Natural killer cell (primary cell): ENCODE results near the gene CALHM2. TPM values are rescaled to one million over a fixed set of nuclear protein-coding genes. Genes with fewer than 3 reads are reported as not detected.

ENCODE experiments used
- ATAC-seq, 3 donors: fragments of 150-1000 bp in 2 of 3; fragments of 200-7000 bp in 1 of 3; cut with Tn5 transposase; 1 replicate in 1 of 3; 2 replicates in 2 of 3; pipeline ENCODE4 v1.10.0; 2021; ENCODE audit warnings: mild to moderate bottlenecking in 2 of 3, moderate library complexity in 2 of 3
- DNase-seq, 2 donors: peaks; one replicate each; pipeline versions ENCODE4 v3.0.0 to v3.0.0-alpha.2; 2013 to 2021; ENCODE audit warnings: mixed read lengths in 1 of 2
- H3K27ac ChIP-seq: one replicate; pipeline ENCODE4 v1.5.1; 2013; ENCODE audit warnings: mild to moderate bottlenecking, low read length
- H3K27me3 ChIP-seq: one replicate; pipeline ENCODE4 v1.6.1; 2013; ENCODE audit warnings: low read length; ENCODE audit not compliant: control insufficient read depth, insufficient read depth
- H3K36me3 ChIP-seq: one replicate; pipeline ENCODE4 v1.6.1; 2013; ENCODE audit warnings: low read length; ENCODE audit not compliant: control insufficient read depth, insufficient read depth
- H3K4me1 ChIP-seq: one replicate; pipeline ENCODE4 v1.6.1; 2013; ENCODE audit warnings: low read length; ENCODE audit not compliant: control insufficient read depth, insufficient read depth
- H3K4me3 ChIP-seq: one replicate; pipeline ENCODE4 v1.5.1; 2013; ENCODE audit warnings: low read length
- H3K9me3 ChIP-seq: one replicate; pipeline ENCODE4 v1.6.1; 2013; ENCODE audit warnings: low read length; ENCODE audit not compliant: control insufficient read depth, insufficient read depth
- H3K27ac Mint-ChIP-seq, 2 donors: one replicate each; pipeline ENCODE4 v1.8.0; 2022; ENCODE audit warnings: mild to moderate bottlenecking in 2 of 2, mixed read lengths in 2 of 2, moderate library complexity in 1 of 2
- H3K27me3 Mint-ChIP-seq, 2 donors: one replicate each; pipeline ENCODE4 v1.8.0; 2022; ENCODE audit warnings: low read depth in 2 of 2, mixed read lengths in 2 of 2
- H3K36me3 Mint-ChIP-seq: one replicate; pipeline ENCODE4 v1.8.0; 2022; ENCODE audit warnings: mixed read lengths
- H3K4me1 Mint-ChIP-seq, 2 donors: one replicate each; pipeline ENCODE4 v1.8.0; 2022; ENCODE audit warnings: mixed read lengths in 2 of 2
- H3K4me3 Mint-ChIP-seq: one replicate; pipeline ENCODE4 v1.8.0; 2022; ENCODE audit warnings: mild to moderate bottlenecking, moderate library complexity, mixed read lengths
- H3K9me3 Mint-ChIP-seq, 2 donors: one replicate each; pipeline ENCODE4 v1.8.0; 2022; ENCODE audit warnings: mixed read lengths in 2 of 2
- WGBS: methylation state at CpG from one replicate; pipeline ENCODE4 v1.1.7; 2013; ENCODE audit warnings: missing lambda C conversion rate; ENCODE audit not compliant: insufficient coverage; 5-methylcytosine and 5-hydroxymethylcytosine counted together
- intact Hi-C: fragments of 100-400 bp; cut with micrococcal nuclease; formaldehyde crosslinking; loops from one replicate; pipeline ENCODE4 v1.14.2; 2022
- total RNA-seq, 4 donors: library from RNA; stranded (reverse); fragments of 120-200 nt in 1 of 4; gene quantifications; one replicate each; pipeline versions ENCODE4 v1.2.3 to v1.2.4, GENCODE V29; 2013 to 2022
- TF ChIP-seq, protein P1 (sequence below): fragments of 200-600 bp; IDR thresholded peaks from one replicate; pipeline ENCODE4 v1.8.0; 2022; ENCODE audit warnings: antibody characterized with exemption

Gene CALHM2
- total RNA-seq, 3 donors from 2014 or later (not counting 1 experiment from before 2014, with no cell fraction given) = 26.6 to 55.2 (median 37.2) TPM

DNA sequence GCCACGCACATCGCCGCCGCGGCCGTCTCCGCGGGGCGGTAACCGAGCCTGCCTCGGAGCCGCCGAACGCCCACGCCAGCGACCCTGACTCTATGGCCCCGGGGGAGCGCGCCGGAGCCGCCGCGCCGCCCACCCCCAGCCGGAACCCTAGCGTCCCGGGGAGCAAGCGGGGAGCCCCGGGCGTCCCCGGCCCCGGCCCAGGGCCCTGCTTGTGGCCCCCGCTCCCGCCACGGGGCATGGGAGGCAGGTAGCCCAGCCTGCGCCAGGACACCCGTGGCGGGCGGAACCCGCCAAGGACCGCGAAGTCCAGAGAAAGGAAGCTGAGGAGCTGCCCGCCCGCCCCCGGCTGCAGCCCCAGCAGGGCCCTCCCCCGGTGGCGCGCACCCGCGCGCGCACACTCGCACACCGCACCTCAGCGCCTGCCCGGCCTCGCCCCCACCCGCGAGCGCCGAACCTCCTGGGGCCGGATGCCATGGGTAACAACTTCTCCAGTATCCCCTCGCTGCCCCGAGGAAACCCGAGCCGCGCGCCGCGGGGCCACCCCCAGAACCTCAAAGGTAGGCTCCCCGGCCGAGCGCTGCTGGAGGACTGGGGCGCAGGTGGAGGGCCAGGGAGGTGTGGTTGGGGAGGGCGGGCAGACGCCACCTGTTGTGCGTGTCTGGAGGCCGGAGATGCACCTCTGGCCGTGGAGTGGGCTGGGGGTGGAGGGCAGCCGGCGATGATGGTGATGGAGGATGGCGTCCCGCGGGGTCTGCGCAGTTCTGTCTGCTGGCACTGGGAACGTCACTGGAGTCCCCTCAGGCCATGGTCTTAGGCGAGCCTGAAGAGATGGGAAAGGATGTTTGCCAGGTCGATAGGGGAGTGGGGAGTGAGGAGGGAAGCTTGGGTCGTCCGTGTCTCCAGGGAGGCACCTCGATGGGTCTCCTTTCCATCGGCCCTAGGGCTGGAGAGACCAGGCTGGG, 42.0 kb upstream of the CALHM2 start:
- H3K9me3 Mint-ChIP-seq = no peaks in the 10 kb centered on the region
- peaks cover 5 to 6% of the 10 kb centered on the region in 2 donors for H3K4me1 Mint-ChIP-seq
- no peak overlapping the region for H3K27ac Mint-ChIP-seq
- WGBS = 2% methylated on average over 91 of the region's 92 CpGs
- DNase-seq = peak in 1 of 2 donors; percentile 51
- TF ChIP-seq, protein P1, sequence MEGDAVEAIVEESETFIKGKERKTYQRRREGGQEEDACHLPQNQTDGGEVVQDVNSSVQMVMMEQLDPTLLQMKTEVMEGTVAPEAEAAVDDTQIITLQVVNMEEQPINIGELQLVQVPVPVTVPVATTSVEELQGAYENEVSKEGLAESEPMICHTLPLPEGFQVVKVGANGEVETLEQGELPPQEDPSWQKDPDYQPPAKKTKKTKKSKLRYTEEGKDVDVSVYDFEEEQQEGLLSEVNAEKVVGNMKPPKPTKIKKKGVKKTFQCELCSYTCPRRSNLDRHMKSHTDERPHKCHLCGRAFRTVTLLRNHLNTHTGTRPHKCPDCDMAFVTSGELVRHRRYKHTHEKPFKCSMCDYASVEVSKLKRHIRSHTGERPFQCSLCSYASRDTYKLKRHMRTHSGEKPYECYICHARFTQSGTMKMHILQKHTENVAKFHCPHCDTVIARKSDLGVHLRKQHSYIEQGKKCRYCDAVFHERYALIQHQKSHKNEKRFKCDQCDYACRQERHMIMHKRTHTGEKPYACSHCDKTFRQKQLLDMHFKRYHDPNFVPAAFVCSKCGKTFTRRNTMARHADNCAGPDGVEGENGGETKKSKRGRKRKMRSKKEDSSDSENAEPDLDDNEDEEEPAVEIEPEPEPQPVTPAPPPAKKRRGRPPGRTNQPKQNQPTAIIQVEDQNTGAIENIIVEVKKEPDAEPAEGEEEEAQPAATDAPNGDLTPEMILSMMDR = no peak
- peak overlapping the region; percentile 72 for H3K4me3 Mint-ChIP-seq
- Histone ChIP-seq H3K36me3 (no peaks in the 10 kb centered on the region), H3K9me3 (no peaks in the 10 kb centered on the region), H3K27ac (no peak overlapping the region), H3K4me1 (peaks cover 22% of the 10 kb centered on the region), H3K27me3 (peaks cover 13% of the 10 kb centered on the region), H3K4me3 (no peak overlapping the region)
- H3K36me3 Mint-ChIP-seq = no peaks in the 10 kb centered on the region
- intact Hi-C loops = no loop called here
- H3K27me3 Mint-ChIP-seq = peaks cover 36 to 46% of the 10 kb centered on the region in 2 donors
- ATAC-seq = peak; percentile 31 to 77 (median 60)

DNA sequence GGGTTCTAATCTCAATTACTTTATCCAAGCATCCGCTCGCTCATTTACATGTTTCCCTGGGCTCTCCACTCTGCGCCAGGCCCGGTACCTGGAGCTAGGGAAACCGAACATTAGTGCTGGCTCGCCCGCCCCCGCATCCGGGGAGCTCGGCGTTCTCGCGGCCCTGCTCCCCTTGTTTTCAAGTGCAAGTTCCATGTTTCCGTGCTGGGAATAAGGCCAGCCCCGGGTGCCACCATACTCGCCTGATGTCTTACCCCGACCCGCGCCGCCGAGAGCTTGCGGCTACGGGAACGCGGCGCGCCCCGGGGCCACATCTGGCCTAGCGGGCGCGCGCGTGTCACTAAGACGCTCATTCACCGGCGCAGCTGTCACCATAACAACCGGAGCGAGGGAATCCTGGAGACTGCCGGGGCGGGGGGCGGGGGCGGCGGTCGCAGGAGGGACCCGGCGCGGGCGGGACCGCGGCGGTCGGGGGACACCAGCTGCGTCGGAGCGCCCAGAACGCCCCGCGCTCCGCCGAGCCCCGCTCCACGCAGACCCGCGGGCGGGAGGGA, 41.3 kb upstream of the CALHM2 start, which contains the start of gene NEURL1:
NEURL1 (plus strand) TSS at position 344 of the 554 bp plus-strand sequence. CDS start 683 bp downstream, outside the sequence.
- Histone ChIP-seq H3K9me3 (no peaks in the 10 kb centered on the region), H3K4me1 (peaks cover 22% of the 10 kb centered on the region), H3K27ac (no peak within 1 kb of the TSS), H3K4me3 (no peak within 1 kb of the TSS), H3K27me3 (peaks cover 13% of the 10 kb centered on the region), H3K36me3 (no peaks in the 10 kb centered on the region)
- ATAC-seq = peak in 2 of 3 donors; percentile 30 to 43
- Mint-ChIP-seq H3K36me3 (no peaks in the 10 kb centered on the region), H3K4me3 (peak within 1 kb of the TSS; percentile 82), H3K27me3 (peaks cover 36 to 45% of the 10 kb centered on the region in 2 donors), H3K9me3 (no peaks in the 10 kb centered on the region), H3K4me1 (peaks cover 5 to 6% of the 10 kb centered on the region in 2 donors), H3K27ac (peak within 1 kb of the TSS in 1 of 2 donors; percentile 56)
- WGBS = 4% methylated on average over 65 of the region's 65 CpGs
- intact Hi-C loops = no loop called here
- peak in 1 of 2 donors; percentile 51 for DNase-seq
- TF ChIP-seq, protein P1 = no peak

DNA sequence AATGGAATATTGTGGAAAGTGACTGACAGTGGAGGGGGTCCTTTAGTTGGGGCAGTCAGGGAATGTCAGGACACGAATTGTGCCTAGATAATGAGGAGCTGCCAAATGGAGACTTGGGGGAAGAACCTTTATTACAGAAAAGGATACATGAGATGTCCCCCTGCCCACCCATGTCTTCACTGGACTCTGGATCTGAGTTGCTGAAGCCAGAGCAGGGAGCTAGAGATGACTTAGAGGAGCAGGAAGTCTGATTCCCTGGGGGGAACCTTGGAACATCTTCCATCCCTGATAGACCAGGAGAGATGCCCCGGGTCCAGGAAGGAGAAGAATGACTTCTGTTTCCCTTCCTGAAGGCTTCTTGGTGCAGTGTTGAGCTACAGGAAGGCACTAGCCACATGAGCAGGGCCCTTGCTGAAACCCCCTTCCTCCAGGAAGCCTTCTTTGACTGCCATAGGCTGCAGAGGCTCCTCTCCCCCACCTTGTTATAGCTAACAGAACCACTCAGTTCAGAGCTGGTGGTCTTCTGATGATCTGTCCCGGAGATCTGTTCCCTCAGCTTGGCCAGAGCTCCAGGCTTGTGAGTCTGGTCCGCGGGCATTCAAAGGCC, 40.6 kb upstream of the CALHM2 start:
- H3K4me3 ChIP-seq = no peak overlapping the region
- Mint-ChIP-seq H3K4me3 (peak overlapping the region; percentile 82), H3K27me3 (peaks cover 36 to 44% of the 10 kb centered on the region in 2 donors), H3K36me3 (no peaks in the 10 kb centered on the region), H3K9me3 (no peaks in the 10 kb centered on the region), H3K27ac (no peak overlapping the region), H3K4me1 (peaks cover 5 to 6% of the 10 kb centered on the region in 2 donors)
- no peaks in the 10 kb centered on the region for H3K36me3 ChIP-seq
- WGBS = 79% methylated on average over 5 of the region's 5 CpGs
- H3K27ac ChIP-seq = no peak overlapping the region
- peaks cover 13% of the 10 kb centered on the region for H3K27me3 ChIP-seq
- peaks cover 22% of the 10 kb centered on the region for H3K4me1 ChIP-seq
- TF ChIP-seq, protein P1 = no peak
- H3K9me3 ChIP-seq = no peaks in the 10 kb centered on the region
- intact Hi-C loops = no loop called here
- ATAC-seq (no peak), DNase-seq (no peak)
